WERI-Rb-1 (cell line): ENCODE results near the gene TIMM10.

Source experiments
- DNase-seq: peaks from one replicate; pipeline ENCODE4 v3.0.0-alpha.2; 2020
- H3K27ac ChIP-seq: fragments of 250-450 bp; sonication (Bioruptor Pico); 2 replicates; pipeline ENCODE4 v1.5.1; 2020; ENCODE audit warnings: mild to moderate bottlenecking, moderate library complexity
- H3K27me3 ChIP-seq: fragments of 250-450 bp; sonication (Bioruptor Pico); 2 replicates; pipeline ENCODE4 v1.5.1; 2021; ENCODE audit warnings: mild to moderate bottlenecking, low read depth, moderate library complexity; ENCODE audit not compliant: insufficient read depth, severe bottlenecking
- H3K36me3 ChIP-seq: fragments of 250-450 bp; sonication (Bioruptor Pico); 2 replicates; pipeline ENCODE4 v1.5.1; 2020; ENCODE audit warnings: mild to moderate bottlenecking, moderate library complexity
- H3K4me3 ChIP-seq: 2 replicates; pipeline ENCODE4 v1.5.1; 2011; ENCODE audit warnings: low read depth, mild to moderate bottlenecking, control low read depth, low read length
- H3K9me3 ChIP-seq: fragments of 250-450 bp; sonication (Bioruptor Pico); 2 replicates; pipeline ENCODE4 v1.5.1; 2021; ENCODE audit warnings: mild to moderate bottlenecking, moderate library complexity; ENCODE audit not compliant: severe bottlenecking
- CTCF ChIP-seq: IDR thresholded peaks from 2 replicates; pipeline ENCODE4 v1.5.1; 2011; ENCODE audit warnings: low read depth, mild to moderate bottlenecking, control low read depth, inconsistent platforms, low read length

The TIMM10 gene

GRCh38 chr11:57500515-57500914 is 30.0 kb downstream of the TIMM10 start:
- TF ChIP-seq CTCF = no peak
- H3K36me3 ChIP-seq = no peaks in the 10 kb centered on the region
- H3K27ac ChIP-seq = peak overlapping the region; percentile 14
- DNase-seq = no peak
- no peaks in the 10 kb centered on the region for H3K27me3 ChIP-seq
- H3K9me3 ChIP-seq = no peaks in the 10 kb centered on the region
- no peak overlapping the region for H3K4me3 ChIP-seq

GRCh38 chr11:57499983-57500461 is 30.5 kb downstream of the TIMM10 start:
- H3K9me3 ChIP-seq = no peaks in the 10 kb centered on the region
- H3K36me3 ChIP-seq = no peaks in the 10 kb centered on the region
- H3K4me3 ChIP-seq = peak overlapping the region; percentile 30
- H3K27ac ChIP-seq = peak overlapping the region; percentile 69
- DNase-seq = no peak
- TF ChIP-seq CTCF = no peak
- no peaks in the 10 kb centered on the region for H3K27me3 ChIP-seq

GRCh38 chr11:57499413-57499982 is 31.1 kb downstream of the TIMM10 start:
- Histone ChIP-seq H3K9me3 (no peaks in the 10 kb centered on the region), H3K4me3 (peak overlapping the region; percentile 30), H3K27ac (peak overlapping the region; percentile 71), H3K27me3 (no peaks in the 10 kb centered on the region), H3K36me3 (no peaks in the 10 kb centered on the region)
- TF ChIP-seq CTCF = no peak
- DNase-seq = peak; percentile 98

- H3K27ac ChIP-seq = no peak overlapping the region
- no peak overlapping the region for H3K4me3 ChIP-seq
- no peak for DNase-seq
- no peaks in the 10 kb centered on the region for H3K27me3 ChIP-seq
- no peaks in the 10 kb centered on the region for H3K9me3 ChIP-seq
- H3K36me3 ChIP-seq = no peaks in the 10 kb centered on the region
- TF ChIP-seq CTCF = no peak
These were observed 32.0 kb downstream of the TIMM10 start for GRCh38 chr11:57498540-57498939.

GRCh38 chr11:57497303-57498247 is 33.0 kb downstream of the TIMM10 start:
- Histone ChIP-seq H3K27ac (no peak overlapping the region), H3K27me3 (no peaks in the 10 kb centered on the region), H3K9me3 (no peaks in the 10 kb centered on the region), H3K4me3 (no peak overlapping the region), H3K36me3 (no peaks in the 10 kb centered on the region)
- DNase-seq = no peak
- TF ChIP-seq CTCF = no peak
